GM21390 (cell line): ENCODE data around the gene XXYLT1.

Experiments
- ATAC-seq: cut with Tn5 transposase; IDR thresholded peaks from one replicate; pipeline ENCODE4 v1.9.1; 2021; ENCODE audit not compliant: unreplicated experiment

Gene XXYLT1

GRCh38 chr3:195251336-195252065 is 19.5 kb downstream of the XXYLT1 start:
- no peak for ATAC-seq

- ATAC-seq: no peak
These were observed 20.3 kb downstream of the XXYLT1 start for GRCh38 chr3:195250473-195251251.

- no peak for ATAC-seq
These were observed 21.0 kb downstream of the XXYLT1 start for GRCh38 chr3:195249858-195250464.

- ATAC-seq: no peak
These were observed 21.7 kb downstream of the XXYLT1 start for GRCh38 chr3:195249057-195249770.

GRCh38 chr3:195248281-195248680 is 22.7 kb downstream of the XXYLT1 start:
- ATAC-seq: no peak

- ATAC-seq: no peak
These were observed 23.1 kb downstream of the XXYLT1 start for GRCh38 chr3:195247863-195248189.

GRCh38 chr3:195247086-195247862 is 23.7 kb downstream of the XXYLT1 start:
- ATAC-seq: no peak

- ATAC-seq: no peak
These were observed 24.4 kb downstream of the XXYLT1 start for GRCh38 chr3:195246581-195246995.

- no peak for ATAC-seq
These were observed 25.4 kb downstream of the XXYLT1 start for GRCh38 chr3:195245531-195245951.

GRCh38 chr3:195241592-195242355 is 29.2 kb downstream of the XXYLT1 start:
- ATAC-seq: no peak

GRCh38 chr3:195240939-195241338 is 30.0 kb downstream of the XXYLT1 start:
- ATAC-seq: no peak

- no peak for ATAC-seq
These were observed 30.7 kb downstream of the XXYLT1 start for GRCh38 chr3:195240171-195240701.

GRCh38 chr3:195239121-195239520 is 31.8 kb downstream of the XXYLT1 start:
- no peak for ATAC-seq

GRCh38 chr3:195238586-195239118 is 32.3 kb downstream of the XXYLT1 start:
- no peak for ATAC-seq

GRCh38 chr3:195238081-195238571 is 32.8 kb downstream of the XXYLT1 start:
- no peak for ATAC-seq

GRCh38 chr3:195236801-195237570 is 34.0 kb downstream of the XXYLT1 start:
- no peak for ATAC-seq

GRCh38 chr3:195236076-195236798 is 34.7 kb downstream of the XXYLT1 start:
- ATAC-seq: no peak

- no peak for ATAC-seq
These were observed 40.7 kb downstream of the XXYLT1 start for GRCh38 chr3:195230244-195230643.
